Measurements from ENCODE around the gene MAP2K1. TPM values are rescaled to one million over a fixed set of nuclear protein-coding genes. Genes with fewer than 3 reads are reported as not detected.

MAP2K1 gene
- total RNA-seq, 1 donor from 2014 or later = 42.0 TPM

DNA sequence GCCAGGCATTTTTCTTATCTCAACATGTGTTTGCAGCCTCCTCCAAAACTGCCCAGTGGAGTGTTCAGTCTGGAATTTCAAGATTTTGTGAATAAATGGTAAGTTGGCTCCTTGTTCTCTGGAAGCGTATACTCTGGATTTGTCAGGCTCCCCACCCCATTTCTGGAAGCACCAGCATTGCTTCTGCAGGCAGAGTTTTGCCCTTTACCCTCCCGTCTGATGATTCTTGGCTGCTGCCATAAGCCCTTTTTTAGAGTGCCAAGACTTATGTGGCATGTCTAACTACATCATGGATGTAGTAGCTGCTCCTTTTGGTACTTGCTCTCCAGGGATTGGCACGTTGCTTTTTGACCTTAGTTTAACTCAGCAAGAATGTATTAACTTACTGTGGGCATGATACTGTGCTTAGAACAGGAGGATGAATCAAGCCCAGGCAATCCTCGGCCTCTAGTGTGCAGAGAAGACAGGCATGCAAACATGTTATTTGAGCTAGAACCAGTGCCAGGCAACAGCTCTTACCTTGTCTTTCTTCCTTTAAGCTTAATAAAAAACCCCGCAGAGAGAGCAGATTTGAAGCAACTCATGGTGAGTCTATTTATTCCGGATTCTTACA lies 102.6 kb downstream of the MAP2K1 start:
- Mint-ChIP-seq H3K4me1 (peaks cover under 1% of the 10 kb centered on the region), H3K27ac (no peak overlapping the region), H3K9me3 (no peaks in the 10 kb centered on the region), H3K36me3 (ENCODE audit: low read depth) (peaks cover 86% of the 10 kb centered on the region), H3K4me3 (no peak overlapping the region), H3K27me3 (no peaks in the 10 kb centered on the region)
- DNase-seq = no peak
- TF ChIP-seq, protein P1, sequence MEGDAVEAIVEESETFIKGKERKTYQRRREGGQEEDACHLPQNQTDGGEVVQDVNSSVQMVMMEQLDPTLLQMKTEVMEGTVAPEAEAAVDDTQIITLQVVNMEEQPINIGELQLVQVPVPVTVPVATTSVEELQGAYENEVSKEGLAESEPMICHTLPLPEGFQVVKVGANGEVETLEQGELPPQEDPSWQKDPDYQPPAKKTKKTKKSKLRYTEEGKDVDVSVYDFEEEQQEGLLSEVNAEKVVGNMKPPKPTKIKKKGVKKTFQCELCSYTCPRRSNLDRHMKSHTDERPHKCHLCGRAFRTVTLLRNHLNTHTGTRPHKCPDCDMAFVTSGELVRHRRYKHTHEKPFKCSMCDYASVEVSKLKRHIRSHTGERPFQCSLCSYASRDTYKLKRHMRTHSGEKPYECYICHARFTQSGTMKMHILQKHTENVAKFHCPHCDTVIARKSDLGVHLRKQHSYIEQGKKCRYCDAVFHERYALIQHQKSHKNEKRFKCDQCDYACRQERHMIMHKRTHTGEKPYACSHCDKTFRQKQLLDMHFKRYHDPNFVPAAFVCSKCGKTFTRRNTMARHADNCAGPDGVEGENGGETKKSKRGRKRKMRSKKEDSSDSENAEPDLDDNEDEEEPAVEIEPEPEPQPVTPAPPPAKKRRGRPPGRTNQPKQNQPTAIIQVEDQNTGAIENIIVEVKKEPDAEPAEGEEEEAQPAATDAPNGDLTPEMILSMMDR (IDR thresholded peaks at IDR 0.05) = no peak
- ChIA-PET CTCF (interaction anchor here (0.6 kb wide), 1 partner anchor 10 kb away, joined by 3 read pairs; no protein-coding TSS in a partner anchor), POLR2A (no interaction called here)
- no peak for ATAC-seq (ENCODE audit: low read depth)
- intact Hi-C loops (cut with micrococcal nuclease) = no loop called here

DNA sequence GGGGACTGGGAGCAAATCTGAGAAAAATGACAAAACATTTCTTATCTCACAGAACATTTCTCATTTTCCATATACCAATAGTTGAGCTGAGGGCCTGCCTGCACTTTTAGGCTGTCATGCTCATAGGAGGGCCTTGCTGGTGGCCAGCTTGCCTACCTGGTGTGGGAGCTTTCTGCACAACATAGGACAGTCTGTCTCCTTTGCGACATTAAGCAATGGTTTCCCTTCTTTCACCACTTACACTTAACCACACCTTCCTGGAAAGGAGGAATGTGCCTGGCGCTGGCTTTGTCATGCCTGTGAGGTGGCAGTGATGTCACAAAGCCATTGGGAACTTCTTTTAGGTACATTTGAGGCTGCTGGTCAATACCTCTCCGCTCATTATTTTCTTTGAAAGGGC lies 105.1 kb downstream of the MAP2K1 start:
- Mint-ChIP-seq H3K36me3 (ENCODE audit: low read depth) (peaks cover 90% of the 10 kb centered on the region), H3K27ac (no peak overlapping the region), H3K4me1 (peaks cover 10% of the 10 kb centered on the region), H3K9me3 (no peaks in the 10 kb centered on the region), H3K27me3 (no peaks in the 10 kb centered on the region), H3K4me3 (no peak overlapping the region)
- ChIA-PET POLR2A (no interaction called here), CTCF (no interaction called here)
- intact Hi-C loops (cut with micrococcal nuclease) = no loop called here
- TF ChIP-seq, protein P1 (IDR thresholded peaks at IDR 0.05) = no peak
- ATAC-seq (ENCODE audit: low read depth) = no peak
- no peak for DNase-seq

DNA sequence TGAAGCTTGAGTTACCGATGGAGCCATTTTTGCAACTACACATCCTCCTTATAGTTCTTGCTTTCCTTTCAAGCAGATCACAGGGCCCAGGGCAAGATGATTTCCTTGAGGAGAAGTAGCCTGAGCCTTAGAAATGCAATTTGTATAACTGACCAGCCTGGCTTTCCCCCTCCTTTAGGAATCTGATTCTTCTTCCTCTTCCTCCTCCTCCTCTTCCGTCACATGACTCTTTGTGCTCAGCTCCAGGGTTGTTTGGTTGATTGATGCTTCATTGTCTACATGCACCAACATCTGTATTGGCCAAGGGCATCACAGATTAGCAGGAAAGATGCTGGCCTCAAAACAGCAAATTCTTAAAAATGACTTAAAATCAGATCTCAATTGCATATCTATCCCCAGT lies 107.5 kb downstream of the MAP2K1 start:
- ChIA-PET POLR2A (no interaction called here), CTCF (no interaction called here)
- TF ChIP-seq, protein P1 (IDR thresholded peaks at IDR 0.05) = no peak
- intact Hi-C loops (cut with micrococcal nuclease) = no loop called here
- ATAC-seq (ENCODE audit: low read depth) = no peak
- no peaks in the 10 kb centered on the region for H3K9me3 Mint-ChIP-seq
- H3K36me3 Mint-ChIP-seq (ENCODE audit: low read depth) = peaks cover 90% of the 10 kb centered on the region
- H3K27me3 Mint-ChIP-seq = no peaks in the 10 kb centered on the region
- DNase-seq = no peak
- no peak overlapping the region for H3K27ac Mint-ChIP-seq
- no peak overlapping the region for H3K4me3 Mint-ChIP-seq
- peaks cover 29% of the 10 kb centered on the region for H3K4me1 Mint-ChIP-seq

DNA sequence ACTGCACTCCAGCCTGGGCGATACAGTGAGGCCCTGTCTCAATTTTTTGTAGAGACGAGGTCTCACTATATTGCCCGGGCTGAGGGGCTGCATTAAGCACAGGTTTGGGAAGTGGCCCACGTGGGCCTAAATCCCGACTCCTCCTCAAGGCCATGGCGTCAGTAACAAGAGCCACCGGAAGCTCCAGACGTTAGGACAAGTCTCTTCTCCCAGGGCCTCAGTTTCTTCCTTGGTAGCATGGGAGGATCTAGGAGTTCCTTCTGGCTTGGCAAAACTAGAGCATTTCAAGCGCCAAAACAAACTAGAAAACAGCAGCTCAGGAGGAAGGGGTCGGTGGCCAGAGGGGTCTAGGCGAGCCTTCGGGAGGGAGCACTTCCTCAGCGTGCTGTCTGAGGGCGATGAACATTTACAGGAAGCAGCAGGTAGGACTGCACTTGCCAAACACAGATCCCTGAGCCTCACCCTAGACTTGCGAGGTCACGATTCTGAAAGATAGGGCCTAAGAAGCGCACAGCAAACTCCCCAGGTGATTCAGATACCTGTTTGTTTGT lies 110.3 kb downstream of the MAP2K1 start:
- H3K36me3 Mint-ChIP-seq (ENCODE audit: low read depth) = peaks cover 90% of the 10 kb centered on the region
- peaks cover 38% of the 10 kb centered on the region for H3K4me1 Mint-ChIP-seq
- intact Hi-C loops (cut with micrococcal nuclease) = loop anchor here (1.0 to 5.0 kb wide), 6 partner anchors 8 to 885 kb away; partner anchors contain the start of genes INTS14, MAP2K1, TIPIN and ZWILCH
- DNase-seq (no peak), ATAC-seq (ENCODE audit: low read depth) (peak; percentile 45)
- CTCF ChIA-PET = interaction anchor here (0.8 to 2.8 kb wide), 5 partner anchors 95 to 203 kb away, joined by 3 to 67 read pairs (median 4); partner anchors contain the start of gene MAP2K1
- H3K27me3 Mint-ChIP-seq = no peaks in the 10 kb centered on the region
- no peaks in the 10 kb centered on the region for H3K9me3 Mint-ChIP-seq
- POLR2A ChIA-PET = interaction anchor here (0.5 to 3.4 kb wide), 12 partner anchors 11 to 1213 kb away, joined by 3 to 48 read pairs (median 4); partner anchors contain the start of genes INTS14 and MAP2K1
- peak overlapping the region; percentile 93 for H3K27ac Mint-ChIP-seq
- TF ChIP-seq, protein P1 (IDR thresholded peaks at IDR 0.05) = no peak
- peak overlapping the region; percentile 94 for H3K4me3 Mint-ChIP-seq

Data from activated B cell treated with CpG ODN at 0.5 μM for 24 hours (primary cell).